Measurements from ENCODE around the gene ZNF587.
"Not testable (repeated sequence)": the region's sequence is repeated elsewhere in the genome, so short reads cannot be mapped to it uniquely, and the experiment has no call there.

DNA sequence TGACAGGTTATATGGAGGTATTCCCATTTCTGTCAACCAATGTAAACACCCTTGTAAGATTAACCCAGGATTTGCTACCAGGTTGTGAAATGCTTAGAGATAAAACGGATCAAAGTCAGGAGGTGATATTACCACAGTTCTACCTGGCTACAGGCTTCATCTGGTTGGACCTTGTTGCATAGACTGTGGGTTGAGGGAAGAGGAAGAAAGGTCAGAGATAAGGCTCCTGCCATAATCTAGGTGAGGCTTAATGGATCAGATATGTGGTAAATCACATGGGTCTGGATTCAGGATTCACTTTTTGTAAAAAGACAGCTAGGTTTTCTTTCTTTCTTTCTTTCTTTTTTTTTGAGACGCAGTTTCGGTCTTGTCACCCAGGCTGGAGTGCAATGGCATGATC lies 28.2 kb upstream of the ZNF587 start:
- not testable (repeated sequence) for TF ChIP-seq CTCF (IDR thresholded peaks at IDR 0.05 in 8 of 11, conservative IDR thresholded peaks at IDR 0.05 in 3 of 11); POLR2A (IDR thresholded peaks at IDR 0.05)

All from spleen (tissue), 7 donors.